ENCODE results near the gene PRXL2B. TPM values are rescaled to one million over a fixed set of nuclear protein-coding genes. Genes with fewer than 3 reads are reported as not detected.

The PRXL2B gene
- total RNA-seq, 1 experiment from 2014 or later, result 40.7 TPM

- H2BK120ac ChIP-seq (ENCODE audit: low read depth, low read length, poor library complexity, severe bottlenecking), result no peak overlapping the region
- no peaks in the 10 kb centered on the region for H3K4me1 ChIP-seq (ENCODE audit: insufficient read depth, low read length)
- H2BK5ac ChIP-seq (ENCODE audit: insufficient read length, low read length), result no peak overlapping the region
- H3K27me3 ChIP-seq (ENCODE audit: insufficient read depth, low read length), result no peaks in the 10 kb centered on the region
- no peaks in the 10 kb centered on the region for H3K79me2 ChIP-seq (ENCODE audit: insufficient read depth, low read length)
- Mint-ChIP-seq H3K36me3 (ENCODE audit: insufficient read depth in 1 of 3, low read depth in 3 of 3) (no peaks in the 10 kb centered on the region), H3K4me1 (no peaks in the 10 kb centered on the region), H3K27ac (no peak overlapping the region), H3K27me3 (ENCODE audit: low read depth) (peaks cover 25% of the 10 kb centered on the region), H3K9me3 (peaks cover 3 to 9% of the 10 kb centered on the region in 2 experiments; a peak in 3 of 5 replicates), H3K4me3 (no peak overlapping the region)
- no peak overlapping the region for H4K91ac ChIP-seq (ENCODE audit: insufficient read length, low read depth, low read length)
- no peak overlapping the region for H2AFZ ChIP-seq (ENCODE audit: low read length)
- TF ChIP-seq, protein P1, sequence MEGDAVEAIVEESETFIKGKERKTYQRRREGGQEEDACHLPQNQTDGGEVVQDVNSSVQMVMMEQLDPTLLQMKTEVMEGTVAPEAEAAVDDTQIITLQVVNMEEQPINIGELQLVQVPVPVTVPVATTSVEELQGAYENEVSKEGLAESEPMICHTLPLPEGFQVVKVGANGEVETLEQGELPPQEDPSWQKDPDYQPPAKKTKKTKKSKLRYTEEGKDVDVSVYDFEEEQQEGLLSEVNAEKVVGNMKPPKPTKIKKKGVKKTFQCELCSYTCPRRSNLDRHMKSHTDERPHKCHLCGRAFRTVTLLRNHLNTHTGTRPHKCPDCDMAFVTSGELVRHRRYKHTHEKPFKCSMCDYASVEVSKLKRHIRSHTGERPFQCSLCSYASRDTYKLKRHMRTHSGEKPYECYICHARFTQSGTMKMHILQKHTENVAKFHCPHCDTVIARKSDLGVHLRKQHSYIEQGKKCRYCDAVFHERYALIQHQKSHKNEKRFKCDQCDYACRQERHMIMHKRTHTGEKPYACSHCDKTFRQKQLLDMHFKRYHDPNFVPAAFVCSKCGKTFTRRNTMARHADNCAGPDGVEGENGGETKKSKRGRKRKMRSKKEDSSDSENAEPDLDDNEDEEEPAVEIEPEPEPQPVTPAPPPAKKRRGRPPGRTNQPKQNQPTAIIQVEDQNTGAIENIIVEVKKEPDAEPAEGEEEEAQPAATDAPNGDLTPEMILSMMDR (conservative IDR thresholded peaks at IDR 0.05), result peak; percentile 36; the same call in 1 of the 3 replicates
- H2BK12ac ChIP-seq (ENCODE audit: insufficient read length, low read depth, low read length), result no peak overlapping the region
- no peak overlapping the region for H2BK15ac ChIP-seq (ENCODE audit: low read depth, low read length)
- no peak overlapping the region for H3T11ph ChIP-seq (ENCODE audit: low read length)
- no peak overlapping the region for H3K18ac ChIP-seq (ENCODE audit: insufficient read length, low read depth, low read length)
- H3K23ac ChIP-seq (ENCODE audit: insufficient read length, low read depth, low read length), result no peak overlapping the region
- no peak overlapping the region for H4K5ac ChIP-seq (ENCODE audit: insufficient read length, low read depth, low read length)
- no peak overlapping the region for H4K8ac ChIP-seq (replicated peaks; ENCODE audit: insufficient read length, low read depth, low read length)
- no peaks in the 10 kb centered on the region for H3K23me2 ChIP-seq (ENCODE audit: insufficient read length, low read depth, low read length, poor library complexity, severe bottlenecking)
- no peak overlapping the region for H2BK20ac ChIP-seq (ENCODE audit: low read depth, low read length, poor library complexity, severe bottlenecking)
- H2AK5ac ChIP-seq (ENCODE audit: insufficient read length, low read length), result no peak overlapping the region
- no peak overlapping the region for H3K4ac ChIP-seq (ENCODE audit: low read depth, low read length)
- H3K9ac ChIP-seq (ENCODE audit: extremely low read depth, insufficient read length, low read length), result no peak overlapping the region
- H3K14ac ChIP-seq (ENCODE audit: insufficient read depth, low read length), result no peak overlapping the region
- H3K79me1 ChIP-seq (ENCODE audit: insufficient read depth, low read depth, low read length, poor library complexity, severe bottlenecking), result no peaks in the 10 kb centered on the region
- no peaks in the 10 kb centered on the region for H3K9me3 ChIP-seq (ENCODE audit: control insufficient read depth, low read depth, low read length)
- no peak overlapping the region for H3K56ac ChIP-seq (ENCODE audit: insufficient read length, low read depth, low read length)
- no CpG with 5 or more reads among the region's 3 CpGs for WGBS (ENCODE audit: extremely low coverage, insufficient read length, low lambda C conversion rate)
- H4K20me1 ChIP-seq (ENCODE audit: control insufficient read depth, insufficient read depth, insufficient read length), result no peaks in the 10 kb centered on the region
- no peak for DNase-seq
- no peak overlapping the region for H3K4me2 ChIP-seq (ENCODE audit: insufficient read depth, insufficient read length, low read length)
- no peak overlapping the region for H3K27ac ChIP-seq (ENCODE audit: insufficient read length, low read depth, low read length)
Measured at GRCh38 chr1:2598329-2598931, 11.9 kb downstream of the PRXL2B start.
